Body of pancreas (tissue), 4 donors: ENCODE data around the gene DNAJC11.

Experiments used
- POLR2A ChIP-seq, 3 donors: fragments of 450-650 bp; IDR thresholded peaks; one replicate each; pipeline ENCODE4 v1.6.1; 2016; ENCODE audit warnings: antibody characterized with exemption in 3 of 3, mild to moderate bottlenecking in 2 of 3
- TF ChIP-seq, protein P1 (sequence below), 7 experiments: fragments of 450-650 bp in 4 of 7; fragments of 200-600 bp in 3 of 7; sonication (generic) in 3 of 7; IDR thresholded peaks; one replicate each; pipeline ENCODE4 v1.5.1; 2016 to 2019; ENCODE audit warnings: antibody characterized with exemption in 7 of 7

DNA sequence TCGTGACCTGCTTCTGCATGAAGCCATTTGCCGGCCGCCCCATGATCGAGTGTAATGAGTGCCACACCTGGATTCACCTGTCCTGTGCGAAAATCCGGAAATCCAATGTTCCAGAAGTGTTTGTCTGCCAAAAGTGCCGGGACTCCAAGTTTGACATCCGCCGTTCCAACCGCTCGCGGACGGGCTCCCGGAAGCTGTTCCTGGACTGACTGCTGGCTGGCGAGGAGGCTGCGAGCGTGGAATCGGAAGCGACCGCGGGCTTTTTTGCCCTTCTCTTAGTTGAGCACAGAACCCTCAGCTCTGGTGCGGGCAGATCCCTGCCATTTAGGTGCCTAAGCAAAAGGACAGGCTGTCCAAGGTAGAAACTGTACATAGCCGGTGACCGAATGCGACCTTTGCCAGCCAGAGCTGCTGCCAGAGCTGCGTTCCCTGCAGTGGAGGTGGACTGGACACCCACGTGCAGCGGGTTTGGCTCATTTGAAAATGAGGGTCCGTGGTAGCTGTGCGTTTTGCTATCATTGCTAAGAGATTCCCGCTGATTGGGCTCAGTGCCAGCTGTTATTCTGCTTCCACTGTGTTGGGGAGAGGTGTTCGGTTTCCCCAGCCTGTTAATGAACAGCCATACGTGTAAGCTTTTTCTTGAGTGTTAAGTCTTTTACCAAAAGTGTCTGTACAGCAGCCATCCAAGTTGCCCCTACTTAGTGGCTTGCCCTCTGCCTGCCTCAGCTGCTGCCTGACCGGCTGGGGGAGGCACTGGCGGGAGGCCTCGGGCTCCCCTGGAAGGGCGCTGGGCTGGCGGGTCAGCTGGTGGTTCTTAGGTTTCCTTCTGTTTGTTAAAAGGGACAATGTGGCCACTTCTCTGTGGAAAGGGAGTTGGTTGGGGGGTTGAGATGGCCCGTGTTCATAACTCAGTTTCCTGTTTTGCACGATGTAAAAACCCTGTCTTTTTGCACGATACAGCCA, 79.9 kb downstream of the DNAJC11 start:
- TF ChIP-seq, protein P1, sequence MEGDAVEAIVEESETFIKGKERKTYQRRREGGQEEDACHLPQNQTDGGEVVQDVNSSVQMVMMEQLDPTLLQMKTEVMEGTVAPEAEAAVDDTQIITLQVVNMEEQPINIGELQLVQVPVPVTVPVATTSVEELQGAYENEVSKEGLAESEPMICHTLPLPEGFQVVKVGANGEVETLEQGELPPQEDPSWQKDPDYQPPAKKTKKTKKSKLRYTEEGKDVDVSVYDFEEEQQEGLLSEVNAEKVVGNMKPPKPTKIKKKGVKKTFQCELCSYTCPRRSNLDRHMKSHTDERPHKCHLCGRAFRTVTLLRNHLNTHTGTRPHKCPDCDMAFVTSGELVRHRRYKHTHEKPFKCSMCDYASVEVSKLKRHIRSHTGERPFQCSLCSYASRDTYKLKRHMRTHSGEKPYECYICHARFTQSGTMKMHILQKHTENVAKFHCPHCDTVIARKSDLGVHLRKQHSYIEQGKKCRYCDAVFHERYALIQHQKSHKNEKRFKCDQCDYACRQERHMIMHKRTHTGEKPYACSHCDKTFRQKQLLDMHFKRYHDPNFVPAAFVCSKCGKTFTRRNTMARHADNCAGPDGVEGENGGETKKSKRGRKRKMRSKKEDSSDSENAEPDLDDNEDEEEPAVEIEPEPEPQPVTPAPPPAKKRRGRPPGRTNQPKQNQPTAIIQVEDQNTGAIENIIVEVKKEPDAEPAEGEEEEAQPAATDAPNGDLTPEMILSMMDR (IDR thresholded peaks at IDR 0.05), result no peak
- no peak for TF ChIP-seq POLR2A (IDR thresholded peaks at IDR 0.05)
